ENCODE measurements around the gene TRRAP. TPM values are rescaled to one million over a fixed set of nuclear protein-coding genes. Genes with fewer than 3 reads are reported as not detected.

TRRAP gene
- total RNA-seq, 2 experiments from 2014 or later, result 45.5 to 48.2 TPM

DNA sequence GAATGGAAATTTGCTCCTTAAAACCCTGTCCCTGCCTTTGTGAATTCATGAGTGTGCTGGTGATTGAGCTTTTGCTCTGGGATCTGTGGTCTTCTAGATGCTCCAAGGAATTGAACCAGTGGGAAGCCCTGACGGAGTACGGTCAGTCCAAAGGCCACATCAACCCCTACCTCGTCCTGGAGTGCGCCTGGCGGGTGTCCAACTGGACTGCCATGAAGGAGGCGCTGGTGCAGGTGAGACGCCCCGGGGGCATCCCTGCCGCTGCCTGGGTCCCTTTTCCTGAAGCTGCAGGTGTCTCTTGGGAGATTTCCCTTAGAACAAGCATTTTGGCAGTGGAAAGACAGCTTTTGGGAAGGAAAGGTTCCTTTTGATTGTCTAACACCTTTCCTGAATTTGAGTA is 100.3 kb downstream of the TRRAP start:
- TF ChIP-seq, protein P1, sequence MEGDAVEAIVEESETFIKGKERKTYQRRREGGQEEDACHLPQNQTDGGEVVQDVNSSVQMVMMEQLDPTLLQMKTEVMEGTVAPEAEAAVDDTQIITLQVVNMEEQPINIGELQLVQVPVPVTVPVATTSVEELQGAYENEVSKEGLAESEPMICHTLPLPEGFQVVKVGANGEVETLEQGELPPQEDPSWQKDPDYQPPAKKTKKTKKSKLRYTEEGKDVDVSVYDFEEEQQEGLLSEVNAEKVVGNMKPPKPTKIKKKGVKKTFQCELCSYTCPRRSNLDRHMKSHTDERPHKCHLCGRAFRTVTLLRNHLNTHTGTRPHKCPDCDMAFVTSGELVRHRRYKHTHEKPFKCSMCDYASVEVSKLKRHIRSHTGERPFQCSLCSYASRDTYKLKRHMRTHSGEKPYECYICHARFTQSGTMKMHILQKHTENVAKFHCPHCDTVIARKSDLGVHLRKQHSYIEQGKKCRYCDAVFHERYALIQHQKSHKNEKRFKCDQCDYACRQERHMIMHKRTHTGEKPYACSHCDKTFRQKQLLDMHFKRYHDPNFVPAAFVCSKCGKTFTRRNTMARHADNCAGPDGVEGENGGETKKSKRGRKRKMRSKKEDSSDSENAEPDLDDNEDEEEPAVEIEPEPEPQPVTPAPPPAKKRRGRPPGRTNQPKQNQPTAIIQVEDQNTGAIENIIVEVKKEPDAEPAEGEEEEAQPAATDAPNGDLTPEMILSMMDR (IDR thresholded peaks at IDR 0.05), result no peak
- ATAC-seq (no peak), DNase-seq (no peak)
- Mint-ChIP-seq H3K9me3 (no peaks in the 10 kb centered on the region), H3K27me3 (no peaks in the 10 kb centered on the region), H3K4me3 (no peak overlapping the region), H3K27ac (no peak overlapping the region), H3K36me3 (ENCODE audit: low read depth) (peaks cover 69% of the 10 kb centered on the region), H3K4me1 (ENCODE audit: low read depth) (no peaks in the 10 kb centered on the region)
- ChIA-PET CTCF (interaction anchor here (1.5 kb wide), 1 partner anchor 10 kb away, joined by 3 read pairs; no protein-coding TSS in a partner anchor), POLR2A (no interaction called here)
- intact Hi-C loops (cut with micrococcal nuclease), result no loop called here

DNA sequence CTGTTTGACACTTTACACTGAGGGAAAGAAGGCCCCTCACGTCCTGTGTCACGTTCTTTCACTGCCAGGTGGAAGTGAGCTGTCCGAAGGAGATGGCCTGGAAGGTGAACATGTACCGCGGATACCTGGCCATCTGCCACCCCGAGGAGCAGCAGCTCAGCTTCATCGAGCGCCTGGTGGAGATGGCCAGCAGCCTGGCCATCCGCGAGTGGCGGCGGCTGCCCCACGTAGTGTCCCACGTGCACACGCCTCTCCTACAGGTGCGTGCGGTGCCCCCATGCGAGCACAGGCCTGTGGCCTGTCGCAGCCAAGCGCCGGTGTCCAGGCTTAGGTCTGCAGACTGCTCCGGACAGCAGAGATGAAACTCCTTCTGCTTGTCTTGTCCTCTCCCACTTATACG is 103.4 kb downstream of the TRRAP start:
- Mint-ChIP-seq H3K27me3 (no peaks in the 10 kb centered on the region), H3K9me3 (peaks cover 10% of the 10 kb centered on the region), H3K27ac (no peak overlapping the region), H3K4me1 (ENCODE audit: low read depth) (peaks cover 6% of the 10 kb centered on the region), H3K36me3 (ENCODE audit: low read depth) (peaks cover 73% of the 10 kb centered on the region), H3K4me3 (no peak overlapping the region)
- intact Hi-C loops (cut with micrococcal nuclease), result no loop called here
- CTCF ChIA-PET, result no interaction called here
- POLR2A ChIA-PET, result no interaction called here
- DNase-seq (no peak), ATAC-seq (no peak)
- TF ChIP-seq, protein P1 (IDR thresholded peaks at IDR 0.05), result no peak

DNA sequence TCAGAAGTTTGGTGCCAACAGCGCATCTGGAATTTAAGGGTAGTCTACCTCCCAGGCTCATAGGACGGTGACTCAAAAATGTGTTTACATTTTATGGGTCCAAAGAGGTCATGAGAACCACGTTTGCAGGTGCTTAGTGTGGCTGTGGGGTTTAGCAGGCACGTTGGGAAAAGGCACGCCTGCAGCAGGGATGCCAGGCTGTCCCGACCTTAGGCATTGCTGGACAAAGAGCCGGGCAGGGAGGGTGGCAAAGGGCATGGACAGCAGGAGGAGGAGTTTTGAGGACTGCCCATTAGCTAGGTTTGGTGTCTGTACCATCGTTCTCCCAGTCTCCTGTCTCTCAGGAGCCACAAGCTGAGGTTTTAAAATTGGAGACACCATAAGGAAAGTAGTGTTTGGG is 104.4 kb downstream of the TRRAP start:
- ChIA-PET CTCF (no interaction called here), POLR2A (no interaction called here)
- peaks cover 77% of the 10 kb centered on the region for H3K36me3 Mint-ChIP-seq (ENCODE audit: low read depth)

DNA sequence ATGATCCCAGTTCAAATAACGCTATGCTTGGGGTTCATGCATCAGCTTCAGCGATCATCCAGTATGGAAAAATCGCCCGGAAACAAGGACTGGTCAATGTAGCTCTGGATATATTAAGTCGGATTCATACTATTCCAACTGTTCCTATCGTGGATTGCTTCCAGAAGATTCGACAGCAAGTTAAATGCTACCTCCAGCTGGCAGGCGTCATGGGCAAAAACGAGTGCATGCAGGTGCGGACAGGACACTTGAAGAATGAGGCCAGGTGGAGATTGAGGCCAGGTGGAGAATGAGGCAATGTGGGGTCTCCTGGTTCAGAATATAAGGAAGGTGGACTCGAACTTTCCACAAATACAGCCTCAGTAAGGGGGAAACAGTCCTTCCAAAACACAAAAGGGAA is 105.8 kb downstream of the TRRAP start:
- intact Hi-C loops (cut with micrococcal nuclease), result no loop called here
- Mint-ChIP-seq H3K36me3 (ENCODE audit: low read depth) (peaks cover 84% of the 10 kb centered on the region), H3K4me3 (no peak overlapping the region), H3K27ac (no peak overlapping the region), H3K4me1 (ENCODE audit: low read depth) (peaks cover 28% of the 10 kb centered on the region), H3K27me3 (no peaks in the 10 kb centered on the region), H3K9me3 (peaks cover 10% of the 10 kb centered on the region)
- TF ChIP-seq, protein P1 (IDR thresholded peaks at IDR 0.05), result no peak
- DNase-seq (no peak), ATAC-seq (no peak)
- ChIA-PET POLR2A (interaction anchor here (1.0 to 1.1 kb wide), 2 partner anchors 10 to 15 kb away, joined by 3 read pairs; no protein-coding TSS in a partner anchor), CTCF (interaction anchor here (1.8 kb wide), 1 partner anchor 52 kb away, joined by 4 read pairs; no protein-coding TSS in a partner anchor)

More for the DNA sequence above, 104.4 kb downstream of the TRRAP start:
- Mint-ChIP-seq H3K9me3 (peaks cover 10% of the 10 kb centered on the region), H3K27ac (no peak overlapping the region), H3K4me3 (no peak overlapping the region), H3K27me3 (no peaks in the 10 kb centered on the region), H3K4me1 (ENCODE audit: low read depth) (peaks cover 14% of the 10 kb centered on the region)
- intact Hi-C loops (cut with micrococcal nuclease), result no loop called here
- DNase-seq, result no peak
- TF ChIP-seq, protein P1 (IDR thresholded peaks at IDR 0.05), result no peak
- ATAC-seq, result no peak

DNA sequence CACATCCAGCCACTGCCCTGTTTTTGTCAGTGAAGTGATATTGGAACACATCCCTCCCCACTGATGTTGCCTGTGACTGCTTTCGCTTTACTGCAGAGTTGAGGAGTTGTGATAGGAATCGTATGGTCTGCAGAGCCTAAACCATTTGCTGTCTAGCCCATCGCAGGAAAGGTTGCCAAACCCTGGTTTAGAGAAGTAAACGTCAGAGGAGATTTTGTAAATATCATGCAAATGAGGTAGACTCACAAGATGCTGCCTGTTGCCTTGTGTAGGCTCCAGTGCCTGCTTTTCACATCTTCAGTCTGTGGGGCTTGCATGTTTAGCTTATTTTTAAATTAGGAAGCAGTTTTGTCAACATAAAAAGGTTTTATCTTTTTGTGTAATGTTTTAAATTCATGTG is 107.1 kb downstream of the TRRAP start:
- TF ChIP-seq, protein P1 (IDR thresholded peaks at IDR 0.05), result no peak
- intact Hi-C loops (cut with micrococcal nuclease), result no loop called here
- POLR2A ChIA-PET, result interaction anchor here (1.2 kb wide), 1 partner anchor 11 kb away, joined by 3 read pairs; no protein-coding TSS in a partner anchor
- Mint-ChIP-seq H3K27me3 (no peaks in the 10 kb centered on the region), H3K4me1 (ENCODE audit: low read depth) (peaks cover 35% of the 10 kb centered on the region), H3K27ac (no peak overlapping the region), H3K4me3 (no peak overlapping the region), H3K36me3 (ENCODE audit: low read depth) (peaks cover 86% of the 10 kb centered on the region), H3K9me3 (peaks cover 10% of the 10 kb centered on the region)
- ATAC-seq, result no peak
- DNase-seq, result no peak
- CTCF ChIA-PET, result interaction anchor here (1.1 to 1.8 kb wide), 2 partner anchors 51 to 327 kb away, joined by 3 to 4 read pairs; no protein-coding TSS in a partner anchor
